A549 treated with Mapracorat at 1 μM for 4 hours (cell line): ENCODE measurements around the gene SLC29A2. TPM values are rescaled to one million over a fixed set of nuclear protein-coding genes. Genes with fewer than 3 reads are reported as not detected.

Experiments
- total RNA-seq: library from RNA; stranded (reverse); fragments of 200-300 nt; extraction: Qiagen RNA extraction; gene quantifications from 5 replicates; pipeline ENCODE4 v1.2.3, GENCODE V29; 2022

The SLC29A2 gene, protein sequence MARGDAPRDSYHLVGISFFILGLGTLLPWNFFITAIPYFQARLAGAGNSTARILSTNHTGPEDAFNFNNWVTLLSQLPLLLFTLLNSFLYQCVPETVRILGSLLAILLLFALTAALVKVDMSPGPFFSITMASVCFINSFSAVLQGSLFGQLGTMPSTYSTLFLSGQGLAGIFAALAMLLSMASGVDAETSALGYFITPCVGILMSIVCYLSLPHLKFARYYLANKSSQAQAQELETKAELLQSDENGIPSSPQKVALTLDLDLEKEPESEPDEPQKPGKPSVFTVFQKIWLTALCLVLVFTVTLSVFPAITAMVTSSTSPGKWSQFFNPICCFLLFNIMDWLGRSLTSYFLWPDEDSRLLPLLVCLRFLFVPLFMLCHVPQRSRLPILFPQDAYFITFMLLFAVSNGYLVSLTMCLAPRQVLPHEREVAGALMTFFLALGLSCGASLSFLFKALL
- 6.4 to 7.5 TPM (median 6.8 TPM) in 5 replicates for total RNA-seq

DNA sequence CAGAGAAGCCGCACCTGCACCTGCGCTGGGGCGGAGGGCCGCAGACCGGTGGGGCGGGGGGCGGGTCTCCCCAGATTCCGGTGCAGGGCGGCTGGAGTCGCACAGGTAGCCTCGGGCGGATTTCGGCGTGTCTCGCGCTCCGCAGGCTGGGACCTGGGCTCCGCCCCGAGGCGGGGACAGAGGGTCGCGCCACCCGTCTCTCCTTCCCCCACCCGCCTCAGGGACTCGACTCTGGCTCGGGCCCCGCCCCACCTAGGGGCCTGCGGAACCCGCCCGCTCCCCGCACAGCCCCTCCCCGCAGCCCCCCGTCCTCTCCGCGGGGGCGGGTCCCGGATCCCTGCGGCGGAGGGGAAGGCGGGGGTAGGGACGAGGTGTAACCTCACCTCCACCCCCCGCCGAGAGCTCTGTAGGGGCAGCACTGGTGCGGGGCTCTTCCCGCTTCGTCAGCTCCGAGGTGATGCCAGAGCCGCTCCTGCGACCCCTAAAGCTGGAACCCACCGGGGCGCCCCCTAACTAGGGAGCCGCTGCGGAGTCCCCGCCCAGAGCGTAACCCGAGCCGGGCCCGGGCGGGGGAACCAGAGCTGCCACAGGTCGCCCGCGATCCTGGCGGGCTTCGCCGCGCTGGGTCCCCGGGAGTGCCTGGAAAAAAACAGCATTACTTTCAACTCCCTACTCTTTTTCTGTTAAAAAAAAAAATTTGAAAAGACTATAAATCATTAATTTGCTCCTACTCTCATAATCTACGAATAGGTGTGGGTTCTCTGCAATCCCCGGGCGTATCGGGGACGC lies at the start of gene SLC29A2:
TSS of gene SLC29A2 (minus strand) at position 134 of the 789 bp plus-strand sequence. CDS start 169 bp downstream, outside the sequence.

GRCh38 chr11:66420671-66421476 lies 49.3 kb upstream of the SLC29A2 start, which contains the start of gene NPAS4:
NPAS4 (plus strand) TSS chr11:66421035; CDS start chr11:66421180, 145 bp downstream.

DNA sequence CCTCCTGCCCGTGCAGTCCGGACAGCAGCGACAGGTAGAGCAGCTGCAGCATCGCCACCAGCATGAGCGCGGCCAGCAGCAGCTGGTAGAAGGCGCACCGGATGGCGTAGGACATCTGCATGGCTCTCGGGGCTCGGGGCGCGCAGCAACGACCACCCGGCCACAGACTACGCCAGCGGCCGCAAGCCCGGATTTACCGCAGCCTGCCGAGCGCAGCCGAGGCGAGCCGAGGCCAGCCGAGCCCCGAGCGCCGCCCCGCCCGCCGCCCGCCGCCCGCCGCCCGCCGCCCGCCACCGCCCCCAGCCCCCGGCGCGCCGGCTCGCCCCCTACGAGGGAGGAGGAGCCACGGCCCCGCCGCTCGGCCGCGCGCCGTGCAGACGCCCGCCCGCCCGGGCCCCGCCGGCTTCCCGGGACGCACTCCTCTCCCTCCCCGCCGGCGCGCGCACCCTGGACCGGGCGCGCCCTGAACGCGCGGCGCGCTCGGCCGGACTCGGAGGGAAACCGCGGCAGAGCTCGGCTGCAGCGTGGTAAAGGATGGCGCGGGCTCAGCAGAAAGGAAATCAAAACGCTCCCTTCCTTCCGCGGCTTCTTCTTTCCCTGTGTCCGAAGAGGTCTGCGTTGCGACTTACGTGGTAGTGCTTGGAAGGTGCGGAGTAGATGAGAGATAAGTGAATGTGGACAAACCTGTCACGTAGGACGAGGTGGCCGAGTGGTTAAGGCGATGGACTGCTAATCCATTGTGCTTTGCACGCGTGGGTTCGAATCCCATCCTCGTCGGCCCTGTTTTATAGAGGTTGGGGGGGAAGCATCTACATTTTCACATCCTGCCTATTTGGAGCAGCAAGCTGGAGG lies 23.9 kb downstream of the SLC29A2 start, which contains the start of gene B4GAT1:
TSS of gene B4GAT1 (minus strand) at position 205 of the 852 bp plus-strand sequence. CDS start at position 121, 84 bp downstream.

GRCh38 chr11:66344550-66345315 lies 26.8 kb downstream of the SLC29A2 start, which contains the start of gene BRMS1:
BRMS1 (minus strand) TSS chr11:66345104; CDS start chr11:66342234, 2,870 bp downstream.

DNA sequence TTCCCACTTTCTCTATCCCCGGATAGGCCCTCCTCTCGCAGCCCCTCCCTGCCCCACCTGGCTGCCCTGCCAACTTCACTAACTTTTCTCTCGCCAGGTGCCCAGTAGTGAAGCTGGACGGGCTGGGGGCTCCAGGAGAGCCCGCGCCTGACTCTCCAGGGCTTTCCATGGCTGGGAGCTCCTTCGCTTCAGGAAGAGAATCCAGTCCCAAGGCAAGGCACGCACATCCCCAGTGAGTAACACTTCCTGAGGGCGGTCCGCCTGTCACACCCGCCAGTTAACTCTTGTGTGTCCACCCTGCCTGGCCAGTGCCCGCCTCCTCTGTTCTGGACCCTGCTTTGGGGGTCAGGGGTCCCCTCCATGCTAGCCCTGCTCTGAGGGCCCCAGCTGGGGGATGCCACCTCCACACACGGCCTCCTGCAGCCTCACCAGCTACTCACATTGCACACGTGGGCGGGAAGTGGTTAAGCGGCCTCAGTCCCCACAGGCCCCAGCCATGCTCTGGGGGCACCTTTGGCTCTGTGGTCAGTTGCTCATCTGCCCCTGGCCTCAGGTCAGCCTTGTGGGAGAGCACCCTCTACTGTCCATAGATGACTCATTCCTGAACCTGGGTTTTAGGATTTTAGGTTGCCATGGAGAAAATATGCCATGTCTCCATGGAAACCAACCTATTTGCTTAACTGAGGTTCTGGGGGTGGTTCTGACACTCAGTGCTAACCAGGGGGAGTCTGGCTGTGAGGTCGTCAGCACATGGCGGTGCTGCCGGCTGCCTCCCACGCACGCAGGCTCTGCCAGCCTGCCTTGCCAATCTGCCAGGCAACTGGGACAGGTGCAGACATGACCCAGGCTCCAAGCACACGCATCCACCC lies 35.1 kb downstream of the SLC29A2 start, which contains the start of gene RIN1:
TSS of gene RIN1 (minus strand) at position 201 of the 869 bp plus-strand sequence. CDS start at position 169, 32 bp downstream.

GRCh38 chr11:66316849-66317251 lies 54.7 kb downstream of the SLC29A2 start, which contains the start of gene CD248:
CD248 (minus strand) TSS chr11:66317044; CDS start chr11:66317027, 17 bp downstream.

Other genes starting within 250 kb of the SLC29A2 start
- 35.5 to 49.9 TPM (median 45.3 TPM) in 5 replicates for gene KLC2, start 114.1 kb downstream of the SLC29A2 start, total RNA-seq
- 128 to 156 TPM (median 142 TPM) in 5 replicates for gene RAB1B, start 103.1 kb downstream of the SLC29A2 start, total RNA-seq
- gene CNIH2, start 93.6 kb downstream of the SLC29A2 start, total RNA-seq, result 2.2 to 3.4 TPM (median 2.4 TPM) in 5 replicates
- 94.5 to 120 TPM (median 118 TPM) in 5 replicates for gene YIF1A, start 82.6 kb downstream of the SLC29A2 start, total RNA-seq
- 1.9 to 4.0 TPM (median 3.6 TPM) in 5 replicates for gene TMEM151A, start 79.9 kb downstream of the SLC29A2 start, total RNA-seq
- not detected in 5 replicates for gene CD248, start 54.7 kb downstream of the SLC29A2 start, total RNA-seq
- 23.9 to 37.3 TPM (median 32.9 TPM) in 5 replicates for gene RIN1, start 35.3 kb downstream of the SLC29A2 start, total RNA-seq
- 74.1 to 98.9 TPM (median 84.5 TPM) in 5 replicates for gene BRMS1, start 26.7 kb downstream of the SLC29A2 start, total RNA-seq
- gene B4GAT1, start 24.1 kb downstream of the SLC29A2 start, total RNA-seq, result 12.7 to 20.1 TPM (median 17.5 TPM) in 5 replicates
- not detected in 5 replicates for gene NPAS4, start 49.3 kb upstream of the SLC29A2 start, total RNA-seq
- gene MRPL11, start 67.1 kb upstream of the SLC29A2 start, total RNA-seq, result 96.7 to 118 TPM (median 111 TPM) in 5 replicates
- gene PELI3, start 95.1 kb upstream of the SLC29A2 start, total RNA-seq, result 3.6 to 5.6 TPM (median 5.1 TPM) in 5 replicates
- gene DPP3, start 108.7 kb upstream of the SLC29A2 start, total RNA-seq, result 52.7 to 59.0 TPM (median 57.5 TPM) in 5 replicates
- gene BBS1, start 138.9 kb upstream of the SLC29A2 start, total RNA-seq, result 8.2 to 11.7 TPM (median 9.5 TPM) in 5 replicates
- gene ZDHHC24, start 174.3 kb upstream of the SLC29A2 start, total RNA-seq, result 6.2 to 14.4 TPM (median 13.6 TPM) in 5 replicates
- gene ACTN3, start 175.1 kb upstream of the SLC29A2 start, total RNA-seq, result not detected in 5 replicates
- gene CTSF, start 196.8 kb upstream of the SLC29A2 start, total RNA-seq, result 30.3 to 40.9 TPM (median 33.5 TPM) in 5 replicates
- 0.60 to 0.67 TPM (median 0.63 TPM) in 5 replicates for gene CCDC87, start 221.3 kb upstream of the SLC29A2 start, total RNA-seq
- 26.2 to 30.7 TPM (median 27.4 TPM) in 5 replicates for gene CCS, start 221.4 kb upstream of the SLC29A2 start, total RNA-seq
- 63.5 to 82.0 TPM (median 66.9 TPM) in 5 replicates for gene RBM14, start 244.9 kb upstream of the SLC29A2 start, total RNA-seq